SIG-M5 (cell line): ENCODE results near the gene RETREG2.
A peak's percentile ranks its signal among the peaks of the same experiment; 100 is the strongest.
"Not testable (repeated sequence)": the region's sequence is repeated elsewhere in the genome, so short reads cannot be mapped to it uniquely, and the experiment has no call there.

ENCODE experiments used
- DNase-seq: peaks from one replicate; lab custom pipeline; 2025; lab: John Stamatoyannopoulos, UW

The RETREG2 gene

DNA sequence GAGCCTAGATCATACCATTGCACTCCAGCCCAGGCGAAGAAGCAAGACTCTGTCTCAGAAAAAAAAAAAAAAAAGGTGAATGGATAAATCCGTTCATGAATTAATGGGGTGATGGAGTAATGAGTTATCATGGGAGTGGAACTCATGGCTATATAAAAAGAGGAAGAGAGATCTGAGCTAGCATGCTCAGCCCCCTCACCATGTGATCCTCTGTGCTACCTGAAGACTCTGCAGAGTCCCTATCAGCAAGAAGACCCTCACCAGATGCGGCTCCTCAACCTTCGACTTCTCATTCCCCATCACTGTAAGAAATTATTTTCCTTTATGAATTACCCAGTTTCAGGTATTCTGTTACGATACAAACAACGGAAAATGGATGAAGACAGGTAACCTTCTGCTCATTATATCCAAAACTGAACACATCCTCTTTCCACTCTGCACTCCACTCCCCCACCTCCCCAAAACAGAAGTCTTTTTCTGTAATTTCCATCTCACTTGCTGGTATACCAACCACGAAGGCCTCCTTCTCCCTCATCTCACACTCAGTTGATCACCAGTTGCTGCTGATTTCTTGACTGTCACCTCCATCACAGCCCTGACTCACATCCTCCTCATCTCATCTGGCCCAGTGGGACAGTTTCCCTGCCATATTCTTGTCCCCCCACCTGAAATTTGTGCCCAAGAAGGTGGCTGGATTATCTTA is 8.8 kb downstream of the RETREG2 start:
- no peak for DNase-seq

DNA sequence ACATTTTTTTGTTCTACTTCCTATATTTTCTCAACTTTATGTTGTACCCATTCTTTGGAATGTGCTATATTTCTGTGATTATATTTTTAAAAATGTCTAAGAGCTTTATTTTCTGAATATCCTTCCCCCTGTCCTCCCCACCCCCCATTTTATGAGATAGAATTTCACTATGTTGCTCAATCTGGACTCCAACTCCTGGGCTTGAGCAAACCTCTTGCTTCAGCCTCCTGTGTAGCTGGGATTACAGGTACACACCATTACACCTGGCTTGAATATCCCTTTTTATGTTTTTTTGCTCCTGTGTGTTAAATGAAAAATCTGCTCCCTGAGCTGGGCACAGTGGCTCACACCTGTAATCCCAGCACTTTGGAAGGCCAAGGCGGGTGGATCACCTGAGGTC is 19.3 kb downstream of the RETREG2 start:
- DNase-seq, result no peak

GRCh38 chr2:219198974-219199373 is 20.9 kb downstream of the RETREG2 start:
- DNase-seq, result no peak

GRCh38 chr2:219199470-219200211 is 21.6 kb downstream of the RETREG2 start:
- no peak for DNase-seq

DNA sequence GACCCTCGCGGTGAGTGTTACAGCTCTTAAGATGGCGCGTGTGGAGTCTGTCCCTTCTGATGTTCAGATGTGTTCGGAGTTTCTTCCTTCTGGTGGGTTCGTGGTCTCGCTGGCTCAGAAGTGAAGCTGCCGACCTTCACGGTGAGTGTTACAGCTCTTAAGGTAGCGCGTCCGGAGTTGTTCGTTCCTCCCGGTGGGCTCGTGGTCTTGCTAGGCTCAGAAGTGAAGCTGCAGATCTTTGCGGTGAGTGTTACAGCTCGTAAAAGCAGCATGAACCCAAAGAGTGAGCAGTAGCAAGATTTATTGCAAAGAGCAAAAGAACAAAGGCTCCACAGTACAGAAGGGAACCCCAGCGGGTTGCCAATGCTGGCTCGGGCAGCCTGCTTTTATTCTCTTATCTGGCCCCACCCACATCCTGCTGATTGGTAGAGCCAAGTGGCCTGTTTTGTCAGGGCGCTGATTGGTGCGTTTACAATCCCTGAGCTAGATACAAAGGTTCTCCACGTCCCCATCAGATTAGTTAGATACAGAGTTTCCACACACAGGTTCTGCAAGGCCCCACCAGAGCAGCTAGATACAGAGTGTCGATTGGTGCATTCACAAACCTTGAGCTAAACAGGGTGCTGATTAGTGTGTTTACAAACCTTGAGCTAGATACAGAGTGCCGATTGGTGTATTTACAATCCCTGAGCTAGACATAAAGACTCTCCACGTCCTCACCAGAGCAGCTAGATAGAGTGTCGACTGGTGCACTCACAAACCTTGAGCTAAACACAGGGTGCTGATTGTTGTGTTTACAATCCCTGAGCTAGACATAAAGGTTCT is 22.6 kb downstream of the RETREG2 start:
- DNase-seq, result not testable (repeated sequence)

GRCh38 chr2:219201331-219201730 is 23.3 kb downstream of the RETREG2 start:
- DNase-seq, result not testable (repeated sequence)

- no peak for DNase-seq
These were observed 26.5 kb downstream of the RETREG2 start for GRCh38 chr2:219204425-219205164.

- DNase-seq, result no peak
These were observed 27.1 kb downstream of the RETREG2 start for GRCh38 chr2:219205165-219205538.

DNA sequence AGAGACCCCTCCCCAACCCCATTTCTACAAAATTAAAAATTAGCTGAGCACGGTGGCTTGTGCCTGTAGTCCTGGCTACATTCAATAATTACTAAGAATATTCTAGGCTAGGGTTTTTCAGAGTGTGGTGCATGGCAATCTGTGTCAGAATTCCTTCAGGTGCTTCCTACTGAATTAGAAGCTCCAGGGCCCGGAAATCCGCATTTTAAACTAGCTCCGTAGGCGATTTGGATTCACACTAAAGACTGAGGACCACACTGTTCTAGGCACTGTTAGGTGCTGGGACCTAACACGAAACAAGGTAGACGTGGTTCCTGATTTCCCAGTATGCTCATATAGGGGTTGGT is 27.9 kb downstream of the RETREG2 start:
- DNase-seq, result no peak

DNA sequence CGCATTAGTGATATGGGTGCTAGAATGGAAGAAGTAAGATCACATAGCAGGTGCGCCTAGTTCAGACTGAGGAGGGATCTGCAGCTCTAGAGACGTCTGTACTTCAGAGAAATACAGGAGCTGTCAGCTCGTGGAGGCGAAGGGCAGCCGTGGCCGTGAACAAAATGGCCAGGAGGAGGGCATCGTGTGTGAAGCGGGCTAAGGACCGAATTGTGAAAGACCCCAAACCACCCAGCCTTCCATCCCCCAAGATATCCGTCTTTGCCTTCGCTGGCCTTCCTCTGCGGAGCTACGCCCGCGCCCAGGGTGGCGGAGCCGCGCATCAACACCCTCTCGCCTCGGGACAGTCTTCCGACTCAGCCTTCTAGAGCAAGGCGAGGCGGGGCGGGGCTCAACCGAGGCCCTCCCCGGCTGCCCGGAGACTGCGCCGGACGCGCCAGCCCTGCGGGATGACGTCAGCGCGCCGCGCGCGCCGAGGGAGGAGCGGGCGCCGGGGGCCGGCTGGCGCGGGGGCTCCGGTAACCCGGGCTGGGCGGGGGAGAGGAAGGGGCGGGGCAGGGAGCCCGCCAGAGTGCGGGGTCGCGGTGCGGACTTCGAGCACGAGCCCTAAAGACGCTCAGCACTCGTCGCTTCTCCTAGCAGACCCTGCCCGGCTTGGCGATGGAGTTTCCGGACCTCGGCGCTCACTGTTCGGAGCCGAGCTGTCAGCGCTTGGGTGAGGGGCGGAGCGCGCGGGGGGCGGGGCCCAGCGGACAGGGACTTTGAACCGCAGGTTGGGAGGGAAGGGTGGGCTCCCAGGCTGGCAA is 28.5 kb downstream of the RETREG2 start, which contains the start of gene ZFAND2B:
Gene ZFAND2B, plus strand, starts transcription at position 455 of the 806 bp plus-strand sequence. Its CDS starts 206 bp downstream, at position 661.
- peak; percentile 54 for DNase-seq

DNA sequence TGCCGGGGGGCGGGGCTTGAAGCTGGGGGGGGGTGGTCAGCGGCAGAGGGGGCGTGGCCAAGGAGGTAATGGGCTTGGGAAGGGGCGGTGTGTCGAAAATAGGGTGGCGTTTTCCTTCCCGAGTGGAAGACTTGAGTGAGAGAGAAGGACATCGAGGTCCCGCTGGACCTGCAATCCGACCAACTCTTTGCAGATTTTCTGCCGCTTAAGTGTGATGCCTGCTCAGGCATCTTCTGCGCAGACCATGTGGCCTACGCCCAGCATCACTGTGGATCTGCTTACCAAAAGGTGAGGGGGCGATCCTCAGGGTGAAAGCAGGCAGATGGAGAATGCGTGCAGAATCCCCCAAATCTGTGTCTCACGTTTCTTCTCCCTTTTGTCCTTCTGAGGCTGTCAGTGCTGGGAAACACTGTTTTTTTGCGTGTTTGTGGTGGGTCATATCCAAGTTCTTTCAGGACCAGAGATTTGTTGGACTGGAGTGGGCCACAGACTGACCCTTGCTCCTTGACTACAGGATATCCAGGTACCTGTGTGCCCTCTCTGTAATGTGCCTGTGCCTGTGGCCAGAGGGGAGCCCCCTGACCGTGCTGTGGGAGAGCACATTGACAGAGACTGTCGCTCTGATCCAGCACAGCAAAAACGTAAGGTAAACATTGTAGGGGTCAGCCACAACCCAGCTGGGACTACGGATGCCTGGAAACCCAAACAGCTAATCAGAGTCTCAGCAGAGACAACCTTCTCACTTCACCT is 29.2 kb downstream of the RETREG2 start:
- no peak for DNase-seq

GRCh38 chr2:219207884-219208740 is 30.0 kb downstream of the RETREG2 start:
- DNase-seq, result no peak

DNA sequence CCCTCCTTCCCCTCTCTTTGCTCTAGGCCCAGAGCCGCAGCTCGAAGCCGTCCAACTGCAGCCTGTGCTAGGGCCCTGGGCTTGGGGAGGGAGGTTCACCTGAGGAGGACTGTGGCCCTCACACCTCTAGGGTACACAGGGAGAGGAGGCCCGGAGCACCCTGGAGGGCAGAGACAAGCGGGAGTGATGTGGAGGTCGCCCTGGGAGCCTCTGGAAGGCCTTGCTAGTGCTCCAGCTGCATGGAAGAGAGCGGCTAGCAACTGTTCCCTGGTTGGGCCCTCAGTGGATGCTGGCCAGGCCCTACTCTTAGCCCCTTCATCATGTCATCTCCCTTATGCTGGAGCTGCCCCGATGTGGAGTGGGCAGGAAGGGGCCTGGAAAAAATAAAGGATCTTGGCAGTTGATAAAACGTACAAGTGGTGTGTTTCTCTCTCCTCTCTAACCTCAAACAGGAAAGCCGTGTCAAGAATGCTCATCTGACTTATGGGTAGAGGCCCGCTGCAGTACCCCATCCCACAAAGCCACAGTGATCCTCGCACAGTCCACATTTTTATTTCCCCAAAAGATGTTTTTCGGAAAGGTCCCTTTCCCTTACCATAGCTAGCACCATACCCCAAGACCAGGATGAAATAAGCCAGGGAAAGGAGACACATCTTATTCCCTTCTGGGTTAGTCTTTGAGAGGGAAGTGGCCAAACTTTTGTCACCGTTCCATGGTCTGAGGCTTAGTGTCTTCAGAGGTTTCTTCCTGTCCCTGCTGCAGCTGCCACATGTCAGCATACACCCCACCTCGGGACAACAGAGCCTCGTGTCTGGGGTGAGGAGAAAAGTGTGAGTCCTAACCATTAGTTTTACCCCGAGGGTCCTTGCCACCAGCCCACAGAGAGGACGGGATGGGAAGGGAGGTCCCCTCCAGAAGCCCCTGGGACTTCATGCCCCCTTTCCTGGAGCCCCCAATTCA is 31.4 kb downstream of the RETREG2 start:
- DNase-seq, result no peak

GRCh38 chr2:219210196-219210885 is 32.3 kb downstream of the RETREG2 start:
- no peak for DNase-seq

DNA sequence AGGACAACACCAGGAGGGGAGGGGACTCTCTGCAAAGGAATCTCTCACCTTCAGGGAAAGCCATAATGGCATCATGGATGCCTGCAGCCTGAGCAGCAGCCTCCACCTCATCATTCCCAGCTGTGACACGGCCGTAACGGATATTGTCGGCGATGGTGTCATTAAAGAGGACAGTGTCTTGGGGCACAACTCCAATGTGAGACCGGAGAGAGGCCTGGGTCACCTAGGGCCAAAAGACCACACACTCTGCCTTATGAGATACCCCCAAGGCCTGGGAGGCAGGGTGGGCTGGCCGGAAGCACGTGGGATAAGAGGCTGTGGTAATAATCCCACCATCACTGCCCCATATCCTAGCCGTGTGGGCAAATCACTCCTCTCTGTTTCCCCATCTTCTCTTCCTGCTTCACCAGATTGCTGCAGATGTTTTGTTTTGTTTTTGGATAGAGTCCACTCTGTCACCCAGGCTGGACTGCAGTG is 32.8 kb downstream of the RETREG2 start:
- no peak for DNase-seq

DNA sequence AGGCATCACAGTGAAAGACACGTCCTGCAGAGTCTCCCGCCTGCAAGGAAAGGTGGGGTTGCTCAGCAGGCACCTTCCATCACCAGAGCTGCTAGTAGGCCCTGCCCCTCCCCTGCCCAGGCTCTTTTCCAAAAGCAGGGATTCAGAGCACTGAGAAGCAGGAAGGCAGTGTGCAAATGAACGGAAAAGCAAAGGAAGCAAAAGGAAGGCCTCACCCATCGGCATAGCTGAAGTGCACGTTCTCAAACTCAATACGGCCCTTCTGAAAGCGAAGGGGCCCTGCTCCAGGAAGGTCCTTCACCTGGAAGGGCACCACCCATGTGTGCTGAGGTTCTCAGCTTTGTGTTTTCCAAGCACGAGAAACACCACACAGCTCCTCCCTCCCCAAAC is 34.9 kb downstream of the RETREG2 start:
- DNase-seq, result no peak

GRCh38 chr2:219213486-219214071 is 35.5 kb downstream of the RETREG2 start:
- no peak for DNase-seq
